ENCODE data around the gene WDR88.

WDR88 gene

DNA sequence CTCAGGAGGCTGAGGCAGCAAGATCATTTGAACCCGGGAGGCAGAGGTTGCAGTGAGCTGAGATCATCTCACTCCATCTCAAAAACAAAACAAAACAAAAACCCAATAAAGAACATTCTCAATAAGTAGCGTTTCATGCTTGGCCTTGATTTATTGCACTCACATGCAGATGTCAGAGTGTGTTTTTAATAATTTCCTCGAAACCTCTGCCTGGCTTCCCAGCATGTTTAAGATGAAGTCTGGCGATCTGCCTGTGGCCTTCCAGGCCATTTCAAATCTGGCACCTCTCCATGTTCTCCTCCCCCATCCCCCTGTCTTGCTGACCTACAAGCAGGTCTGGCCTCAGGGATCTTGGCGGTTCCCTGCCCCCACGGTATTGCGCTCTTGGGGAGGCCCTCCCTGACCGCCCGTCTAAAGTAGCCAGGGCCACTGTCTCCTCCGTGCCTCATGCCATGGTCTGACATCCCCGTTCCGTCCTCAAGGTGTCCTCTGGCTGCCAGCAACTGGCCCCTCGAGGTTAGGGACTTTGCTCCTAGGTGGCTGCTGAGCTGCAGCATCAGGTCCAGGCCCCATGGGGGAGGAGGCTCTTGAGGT lies 1.6 kb downstream of the WDR88 start:
- TF ChIP-seq POLR2AphosphoS5 (IDR thresholded peaks at IDR 0.05; ENCODE audit: low read depth, low read length), result no peak
- peak; percentile 68 for TF ChIP-seq FOXP2 (optimal IDR thresholded peaks at IDR 0.05; ENCODE audit: borderline replicate concordance, extremely low read depth, extremely low read length, insufficient read depth)

DNA sequence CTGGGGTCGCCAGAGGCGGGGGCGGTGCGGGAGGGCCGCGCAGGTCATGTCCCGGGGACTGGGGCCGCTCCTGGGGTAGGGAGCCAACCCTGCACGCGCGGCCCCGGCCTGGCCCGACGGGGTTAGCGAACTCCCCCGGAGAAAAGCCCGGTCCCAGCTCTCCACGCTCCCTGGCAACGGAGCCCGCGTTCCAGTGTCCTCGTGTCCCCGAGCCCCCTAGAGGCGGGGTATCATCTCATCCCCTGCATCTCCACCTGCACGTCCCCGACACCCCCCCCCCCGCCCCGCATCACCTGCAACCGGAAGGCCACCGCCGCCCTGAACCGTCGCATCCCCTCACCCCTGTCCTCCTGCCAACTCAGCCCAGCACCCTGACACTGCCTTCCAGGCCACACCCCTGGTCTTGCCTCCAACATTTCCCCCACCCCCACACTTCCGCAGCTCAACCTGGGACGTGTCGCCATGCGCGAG lies 2.7 kb downstream of the WDR88 start:
- TF ChIP-seq SIN3A (IDR thresholded peaks at IDR 0.05; ENCODE audit: borderline replicate concordance, insufficient read depth, low read length) (no peak), FOXP2 (optimal IDR thresholded peaks at IDR 0.05; ENCODE audit: borderline replicate concordance, extremely low read depth, extremely low read length, insufficient read depth) (no peak)

DNA sequence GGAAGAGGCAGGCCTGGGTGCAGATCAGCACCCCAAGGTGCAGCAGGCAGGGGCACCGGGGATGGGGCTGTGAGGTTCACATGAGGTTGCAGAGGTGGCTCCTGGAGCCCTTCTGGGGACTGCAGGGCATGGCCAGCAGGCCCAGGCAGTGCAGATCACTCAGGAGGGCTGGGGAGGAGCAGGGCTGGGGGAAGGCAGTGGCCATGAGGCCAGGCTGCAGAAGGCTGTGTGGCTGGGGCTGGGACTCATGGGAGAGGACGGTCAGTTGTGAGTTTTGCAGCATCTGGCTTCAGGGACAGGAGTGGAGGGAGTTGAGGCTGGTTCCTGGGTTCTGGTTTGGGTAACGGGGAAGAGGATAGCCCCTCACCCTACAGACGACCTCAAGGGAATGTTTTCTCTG lies 7.3 kb downstream of the WDR88 start:
- no peak for TF ChIP-seq FOXP2 (optimal IDR thresholded peaks at IDR 0.05; ENCODE audit: borderline replicate concordance, extremely low read depth, extremely low read length, insufficient read depth)
- no peak for TF ChIP-seq TAF1 (IDR thresholded peaks at IDR 0.05; ENCODE audit: borderline replicate concordance, insufficient read depth, low read length)
- TF ChIP-seq SIN3A (IDR thresholded peaks at IDR 0.05; ENCODE audit: borderline replicate concordance, insufficient read depth, low read length), result no peak
- no peak for TF ChIP-seq REST (IDR thresholded peaks at IDR 0.05; ENCODE audit: insufficient read depth in 1 of 2, low read depth in 2 of 2, low read length in 2 of 2)
- no peak for TF ChIP-seq POLR2AphosphoS5 (IDR thresholded peaks at IDR 0.05; ENCODE audit: low read depth, low read length)

- peak; percentile 75 for TF ChIP-seq FOXP2 (optimal IDR thresholded peaks at IDR 0.05; ENCODE audit: borderline replicate concordance, extremely low read depth, extremely low read length, insufficient read depth)
- no peak for TF ChIP-seq POLR2AphosphoS5 (IDR thresholded peaks at IDR 0.05; ENCODE audit: low read depth, low read length)
Measured at GRCh38 chr19:33143897-33144405, 12.0 kb downstream of the WDR88 start.

GRCh38 chr19:33146209-33146608 lies 14.3 kb downstream of the WDR88 start:
- TF ChIP-seq POLR2AphosphoS5 (IDR thresholded peaks at IDR 0.05; ENCODE audit: low read depth, low read length), result no peak
- TF ChIP-seq TAF1 (IDR thresholded peaks at IDR 0.05; ENCODE audit: borderline replicate concordance, insufficient read depth, low read length), result no peak
- TF ChIP-seq REST (IDR thresholded peaks at IDR 0.05; ENCODE audit: insufficient read depth in 1 of 2, low read depth in 2 of 2, low read length in 2 of 2), result no peak
- no peak for TF ChIP-seq FOXP2 (optimal IDR thresholded peaks at IDR 0.05; ENCODE audit: borderline replicate concordance, extremely low read depth, extremely low read length, insufficient read depth)
- no peak for TF ChIP-seq SIN3A (IDR thresholded peaks at IDR 0.05; ENCODE audit: borderline replicate concordance, insufficient read depth, low read length)

DNA sequence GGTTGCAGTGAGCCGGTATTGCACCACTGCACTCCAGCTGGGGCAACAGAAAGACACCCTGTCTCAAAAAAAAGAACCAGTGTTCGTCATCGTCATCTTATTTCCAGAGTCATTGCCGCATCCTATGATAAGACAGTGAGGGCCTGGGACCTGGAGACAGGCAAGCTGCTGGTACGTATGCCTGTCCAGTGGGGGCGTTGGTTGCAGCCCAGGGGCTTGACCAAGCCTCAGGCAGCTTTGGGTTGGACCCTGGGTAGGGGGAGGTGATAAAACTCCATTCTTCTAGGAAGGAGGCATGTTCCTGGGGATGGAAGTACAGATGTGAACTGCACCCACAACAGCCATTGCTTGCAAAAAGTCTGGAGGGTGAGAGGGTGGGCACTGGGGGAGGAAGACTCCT lies 15.6 kb downstream of the WDR88 start:
- no peak for TF ChIP-seq SIN3A (IDR thresholded peaks at IDR 0.05; ENCODE audit: borderline replicate concordance, insufficient read depth, low read length)
- no peak for TF ChIP-seq POLR2AphosphoS5 (IDR thresholded peaks at IDR 0.05; ENCODE audit: low read depth, low read length)
- TF ChIP-seq REST (IDR thresholded peaks at IDR 0.05; ENCODE audit: insufficient read depth in 1 of 2, low read depth in 2 of 2, low read length in 2 of 2), result no peak
- TF ChIP-seq FOXP2 (optimal IDR thresholded peaks at IDR 0.05; ENCODE audit: borderline replicate concordance, extremely low read depth, extremely low read length, insufficient read depth), result no peak
- TF ChIP-seq TAF1 (IDR thresholded peaks at IDR 0.05; ENCODE audit: borderline replicate concordance, insufficient read depth, low read length), result no peak
